Activated CD8-positive, alpha-beta memory T cell treated with anti-CD3 and anti-CD28 coated beads for 4 hours (primary cell): ENCODE results near the gene HEXIM1.
A peak's percentile ranks its signal among the peaks of the same experiment; 100 is the strongest.

Source experiments
- DNase-seq, 2 donors: peaks; one replicate each; pipeline ENCODE4 v3.0.0-alpha.2; 2020; ENCODE audit warnings: low read depth in 2 of 2

HEXIM1 gene

GRCh38 chr17:45172232-45172540, 23.9 kb downstream of the HEXIM1 start:
- no peak for DNase-seq

- no peak for DNase-seq
Measured at GRCh38 chr17:45172541-45173286, 24.4 kb downstream of the HEXIM1 start.

GRCh38 chr17:45175759-45176115, 27.5 kb downstream of the HEXIM1 start:
- no peak for DNase-seq

GRCh38 chr17:45177563-45177962, 29.3 kb downstream of the HEXIM1 start:
- DNase-seq, result no peak

- DNase-seq, result no peak
Measured at GRCh38 chr17:45184144-45184543, 35.9 kb downstream of the HEXIM1 start.

- DNase-seq, result no peak
Measured at GRCh38 chr17:45186801-45187354, 38.6 kb downstream of the HEXIM1 start.

- no peak for DNase-seq
Measured at GRCh38 chr17:45189009-45189408, 40.7 kb downstream of the HEXIM1 start.

GRCh38 chr17:45190503-45191255, 42.4 kb downstream of the HEXIM1 start:
- no peak for DNase-seq

GRCh38 chr17:45195424-45195823, 47.1 kb downstream of the HEXIM1 start:
- DNase-seq, result no peak

- DNase-seq, result no peak
Measured at GRCh38 chr17:45197108-45197507, 48.8 kb downstream of the HEXIM1 start.

- peak; percentile 66 to 73 for DNase-seq
Measured at GRCh38 chr17:45197555-45198334, 49.5 kb downstream of the HEXIM1 start.

GRCh38 chr17:45200701-45201100, 52.4 kb downstream of the HEXIM1 start:
- no peak for DNase-seq

- no peak for DNase-seq
Measured at GRCh38 chr17:45201457-45201856, 53.2 kb downstream of the HEXIM1 start.
